Karpas-422 (cell line): ENCODE results near the gene MTHFD1. TPM values are rescaled to one million over a fixed set of nuclear protein-coding genes. Genes with fewer than 3 reads are reported as not detected.
"Not testable (repeated sequence)": the region's sequence is repeated elsewhere in the genome, so short reads cannot be mapped to it uniquely, and the experiment has no call there.

Experiments
- DNase-seq: peaks from one replicate; pipeline ENCODE4 v3.0.0-alpha.2; 2015
- H2AFZ ChIP-seq: fragments of 200-600 bp; sonication (generic); 2 replicates; pipeline ENCODE4 v1.6.1; 2014; ENCODE audit warnings: antibody characterized with exemption, low read length, mixed read lengths
- H3K27ac ChIP-seq: fragments of 200-600 bp; sonication (generic); 2 replicates; pipeline ENCODE4 v1.5.1; 2014; ENCODE audit warnings: mild to moderate bottlenecking, low read length, moderate library complexity
- H3K27me3 ChIP-seq: fragments of 200-600 bp; sonication (generic); 2 replicates; pipeline ENCODE4 v1.6.1; 2014; ENCODE audit warnings: low read length, mixed read lengths
- H3K36me3 ChIP-seq: fragments of 200-600 bp; sonication (generic); 2 replicates; pipeline ENCODE4 v1.6.1; 2014; ENCODE audit warnings: low read length, mixed read lengths; ENCODE audit not compliant: insufficient read depth
- H3K4me1 ChIP-seq: fragments of 200-600 bp; sonication (generic); 2 replicates; pipeline ENCODE4 v1.6.1; 2014; ENCODE audit warnings: mild to moderate bottlenecking, low read length, mixed read lengths
- H3K4me2 ChIP-seq: fragments of 200-600 bp; sonication (generic); 2 replicates; pipeline ENCODE4 v1.6.1; 2014; ENCODE audit warnings: low read length, low read depth, mild to moderate bottlenecking; ENCODE audit not compliant: poor library complexity, severe bottlenecking
- H3K4me3 ChIP-seq: fragments of 200-600 bp; sonication (generic); 2 replicates; pipeline ENCODE4 v1.5.1; 2014; ENCODE audit warnings: mild to moderate bottlenecking, antibody characterized with exemption, low read length, mixed read lengths
- H3K79me2 ChIP-seq: fragments of 200-600 bp; sonication (generic); 2 replicates; pipeline ENCODE4 v1.6.1; 2014; ENCODE audit warnings: mild to moderate bottlenecking, low read length, mixed read lengths
- H3K9ac ChIP-seq: fragments of 200-600 bp; sonication (generic); 2 replicates; pipeline ENCODE4 v1.6.0; 2014; ENCODE audit warnings: low read length
- H3K9me2 ChIP-seq: fragments of 200-600 bp; sonication (generic), shearing (Covaris generic); replicated peaks from 2 replicates; pipeline ENCODE4 v1.6.0; 2014; ENCODE audit warnings: mild to moderate bottlenecking, low read length, moderate library complexity; ENCODE audit not compliant: insufficient read depth
- H3K9me3 ChIP-seq: fragments of 300-700, 200-600 bp; sonication (generic); 2 replicates; pipeline ENCODE4 v1.6.1; 2014; ENCODE audit warnings: low read length, mixed read lengths
- H4K20me1 ChIP-seq: fragments of 200-600 bp; sonication (generic); 2 replicates; pipeline ENCODE4 v1.6.1; 2014; ENCODE audit warnings: mild to moderate bottlenecking, antibody characterized with exemption, low read length, low read depth; ENCODE audit not compliant: insufficient read depth
- total RNA-seq: library from RNA; depleted of rRNA; stranded (reverse); fragments of >200 nt; shearing (Covaris generic); gene quantifications from 2 replicates; pipeline ENCODE4 v1.2.3, GENCODE V29; 2014; ENCODE audit warnings: low replicate concordance

Gene MTHFD1
- total RNA-seq, 1 experiment from 2014 or later, result 59.7 TPM

- H3K9me3 ChIP-seq, H3K9me2 ChIP-seq, H3K27ac ChIP-seq, H2AFZ ChIP-seq, H3K4me1 ChIP-seq, H4K20me1 ChIP-seq, H3K27me3 ChIP-seq, H3K4me2 ChIP-seq, H3K36me3 ChIP-seq, H3K9ac ChIP-seq, H3K79me2 ChIP-seq, H3K4me3 ChIP-seq, DNase-seq: not testable (repeated sequence)
These were observed 22.7 kb upstream of the MTHFD1 start for GRCh38 chr14:64365358-64365889.

GRCh38 chr14:64369201-64369600 is 19.0 kb upstream of the MTHFD1 start:
- no peaks in the 10 kb centered on the region for H3K9me2 ChIP-seq
- no peaks in the 10 kb centered on the region for H3K27me3 ChIP-seq
- no peak overlapping the region for H3K9ac ChIP-seq
- DNase-seq, result no peak
- H3K9me3 ChIP-seq, result no peaks in the 10 kb centered on the region
- H3K4me1 ChIP-seq, result no peaks in the 10 kb centered on the region
- no peak overlapping the region for H2AFZ ChIP-seq
- H3K27ac ChIP-seq, result no peak overlapping the region
- no peak overlapping the region for H3K4me2 ChIP-seq
- no peaks in the 10 kb centered on the region for H3K36me3 ChIP-seq
- H3K79me2 ChIP-seq, result no peaks in the 10 kb centered on the region
- no peak overlapping the region for H3K4me3 ChIP-seq
- H4K20me1 ChIP-seq, result no peaks in the 10 kb centered on the region

GRCh38 chr14:64387232-64387781 is 846 bp upstream of the MTHFD1 start:
- peak overlapping the region; percentile 95 for H3K4me2 ChIP-seq
- H3K27me3 ChIP-seq, result no peaks in the 10 kb centered on the region
- peak overlapping the region; percentile 60; the same call in 1 of the 2 replicates for H2AFZ ChIP-seq
- H3K4me3 ChIP-seq, result peak overlapping the region; percentile 79
- H3K27ac ChIP-seq, result peak overlapping the region; percentile 72
- H3K36me3 ChIP-seq, result peaks cover 21% of the 10 kb centered on the region
- H3K9ac ChIP-seq, result peak overlapping the region; percentile 81
- peaks cover 52% of the 10 kb centered on the region for H3K79me2 ChIP-seq
- no peaks in the 10 kb centered on the region for H3K9me2 ChIP-seq
- no peaks in the 10 kb centered on the region for H3K9me3 ChIP-seq
- no peak for DNase-seq
- H4K20me1 ChIP-seq, result peaks cover 5% of the 10 kb centered on the region; the same call in 1 of the 2 replicates
- H3K4me1 ChIP-seq, result peaks cover 45% of the 10 kb centered on the region

DNA sequence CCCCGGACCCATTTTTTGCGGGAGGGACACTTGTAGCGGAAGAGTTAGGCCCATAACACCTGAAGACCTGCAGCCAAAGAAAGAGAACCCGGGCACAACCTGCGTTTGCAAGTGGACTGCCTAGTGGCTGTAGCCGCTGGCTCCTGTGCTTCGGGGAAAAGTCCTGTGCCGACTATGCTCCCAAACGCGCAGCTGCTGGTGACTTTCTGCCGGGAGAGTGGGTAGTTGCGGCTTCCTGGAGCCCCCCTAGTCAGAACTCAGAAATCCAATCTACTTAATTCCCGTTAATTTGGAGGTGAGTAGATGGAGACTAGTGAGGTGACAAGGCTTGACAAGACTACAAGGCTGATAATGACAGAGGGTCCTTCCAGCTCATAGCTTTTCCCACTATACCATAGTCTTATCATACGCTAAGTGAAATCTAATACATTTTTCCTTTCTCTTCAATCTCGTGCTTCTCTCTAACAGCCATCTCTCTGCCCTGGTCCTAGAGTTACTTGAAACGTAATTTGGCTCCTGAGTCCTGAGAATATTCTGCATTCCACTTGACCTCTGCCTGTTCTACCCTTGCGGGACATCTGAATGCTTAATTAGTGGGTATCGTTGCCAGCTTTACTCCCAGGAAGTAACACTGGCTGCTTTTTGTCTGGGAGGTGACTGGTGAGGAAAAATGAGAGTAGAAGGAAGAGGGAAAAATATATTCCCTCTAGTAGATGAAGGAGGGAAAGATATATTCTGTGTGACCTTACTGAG is 556 bp downstream of the MTHFD1 start:
- H3K27me3 ChIP-seq, result no peaks in the 10 kb centered on the region
- peaks cover 56% of the 10 kb centered on the region for H3K4me1 ChIP-seq
- H2AFZ ChIP-seq, result peak overlapping the region; percentile 71
- H3K9me2 ChIP-seq, result no peaks in the 10 kb centered on the region
- H3K9me3 ChIP-seq, result no peaks in the 10 kb centered on the region
- peak; percentile 55 for DNase-seq
- peak overlapping the region; percentile 81 for H3K9ac ChIP-seq
- H3K36me3 ChIP-seq, result peaks cover 32% of the 10 kb centered on the region
- H3K27ac ChIP-seq, result peak overlapping the region; percentile 64
- peak overlapping the region; percentile 79 for H3K4me3 ChIP-seq
- peak overlapping the region; percentile 95 for H3K4me2 ChIP-seq
- H3K79me2 ChIP-seq, result peaks cover 66% of the 10 kb centered on the region
- peaks cover 5% of the 10 kb centered on the region; the same call in 1 of the 2 replicates for H4K20me1 ChIP-seq

DNA sequence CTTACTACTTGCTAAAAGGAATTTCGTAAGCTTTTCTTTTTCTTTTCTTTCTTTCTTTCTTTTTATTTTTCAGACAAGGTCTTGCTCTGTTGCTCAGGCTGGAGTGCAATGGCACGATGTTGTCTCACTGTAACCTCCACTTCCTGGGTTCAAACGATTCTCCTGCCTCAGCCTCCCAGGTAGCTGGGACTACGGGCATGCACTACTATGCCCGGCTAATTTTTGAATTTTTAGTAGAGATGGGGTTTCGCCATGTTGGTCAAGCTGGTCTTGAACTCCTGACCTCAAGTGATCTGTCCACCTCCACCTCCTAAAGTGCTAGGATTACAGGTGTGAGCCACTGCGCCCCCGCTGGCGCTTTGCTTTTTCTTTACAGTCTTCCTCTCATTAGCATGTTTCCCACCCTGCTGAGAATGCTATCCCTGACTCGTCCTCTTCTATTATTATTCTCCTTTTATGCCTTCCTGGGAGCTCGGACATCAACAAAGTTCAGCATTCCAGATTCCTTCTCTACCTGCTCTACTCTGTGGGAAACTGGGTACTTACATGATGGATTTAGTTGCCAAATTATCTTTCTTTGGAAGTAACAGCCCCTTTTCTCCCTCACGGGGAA is 3.1 kb downstream of the MTHFD1 start:
- no peak overlapping the region for H3K4me3 ChIP-seq
- no peak overlapping the region for H3K27ac ChIP-seq
- no peak overlapping the region for H3K9ac ChIP-seq
- DNase-seq, result no peak
- H2AFZ ChIP-seq, result no peak overlapping the region
- no peaks in the 10 kb centered on the region for H3K9me3 ChIP-seq
- peaks cover 48% of the 10 kb centered on the region for H3K4me1 ChIP-seq
- peaks cover 34% of the 10 kb centered on the region for H3K36me3 ChIP-seq
- H3K4me2 ChIP-seq, result peak overlapping the region; percentile 8
- peaks cover 91% of the 10 kb centered on the region for H3K79me2 ChIP-seq
- H4K20me1 ChIP-seq, result peaks cover 5% of the 10 kb centered on the region; the same call in 1 of the 2 replicates
- H3K9me2 ChIP-seq, result no peaks in the 10 kb centered on the region
- H3K27me3 ChIP-seq, result no peaks in the 10 kb centered on the region

DNA sequence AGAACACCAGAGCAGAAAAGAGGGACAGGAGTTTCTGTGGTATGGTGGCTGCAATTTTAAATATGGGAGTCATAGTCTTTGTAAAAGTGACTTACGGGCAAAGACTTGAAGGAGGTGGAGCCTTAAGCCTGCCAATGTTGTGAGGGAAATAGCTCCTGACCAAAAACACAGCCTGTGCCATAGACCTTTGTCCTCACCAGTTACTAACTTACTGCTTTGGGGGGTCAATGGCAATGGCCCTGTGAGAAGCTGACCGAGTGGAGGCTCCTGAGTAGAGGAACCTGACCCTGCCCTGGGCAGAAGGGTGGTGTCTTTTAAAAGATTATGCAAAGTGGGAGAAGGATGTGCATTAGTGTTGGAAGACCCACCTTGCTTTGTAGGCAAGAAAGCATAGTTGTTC is 3.8 kb downstream of the MTHFD1 start:
- Histone ChIP-seq H3K4me1 (peaks cover 41% of the 10 kb centered on the region), H3K9me2 (no peaks in the 10 kb centered on the region), H3K79me2 (peaks cover 92% of the 10 kb centered on the region), H3K4me2 (peak overlapping the region; percentile 8), H3K27ac (no peak overlapping the region), H3K4me3 (no peak overlapping the region), H3K36me3 (peaks cover 34% of the 10 kb centered on the region), H4K20me1 (peaks cover 5% of the 10 kb centered on the region; the same call in 1 of the 2 replicates), H3K27me3 (no peaks in the 10 kb centered on the region), H3K9ac (no peak overlapping the region), H3K9me3 (no peaks in the 10 kb centered on the region), H2AFZ (no peak overlapping the region)
- no peak for DNase-seq

- not testable (repeated sequence) for H3K4me2 ChIP-seq, H3K9me3 ChIP-seq, H3K9me2 ChIP-seq, H3K4me3 ChIP-seq, H2AFZ ChIP-seq, DNase-seq, H4K20me1 ChIP-seq, H3K27me3 ChIP-seq, H3K9ac ChIP-seq
- Histone ChIP-seq H3K27ac (0 out of 2 replicates have a peak overlapping the region, but pooled peaks have one; percentile 3), H3K36me3 (peaks cover 40% of the 10 kb centered on the region), H3K4me1 (peaks cover 36% of the 10 kb centered on the region), H3K79me2 (peaks cover 97% of the 10 kb centered on the region)
These were observed 5.1 kb downstream of the MTHFD1 start for GRCh38 chr14:64393189-64393726.

DNA sequence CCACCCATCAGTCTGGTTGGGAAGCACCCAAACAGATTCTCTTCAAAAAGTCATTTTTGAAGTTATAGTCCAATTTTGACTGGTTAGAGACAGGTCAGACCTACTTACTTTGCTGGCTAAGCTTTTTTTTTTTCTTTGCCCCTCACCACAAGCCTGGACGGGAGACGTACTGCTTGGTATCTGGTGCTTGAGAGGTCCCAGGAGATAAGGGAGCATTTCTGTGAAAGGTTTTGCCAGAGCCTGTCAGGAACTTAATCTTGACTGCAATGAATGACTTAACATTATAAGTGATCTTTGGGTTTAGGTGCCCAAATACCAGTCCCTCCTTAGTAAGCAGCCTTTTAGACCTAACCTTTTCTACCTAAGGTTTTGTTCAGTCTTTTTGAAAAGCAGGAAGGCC is 6.3 kb downstream of the MTHFD1 start:
- H3K4me2 ChIP-seq, result no peak overlapping the region
- H2AFZ ChIP-seq, result no peak overlapping the region
- peaks cover 5% of the 10 kb centered on the region; the same call in 1 of the 2 replicates for H4K20me1 ChIP-seq
- no peak overlapping the region for H3K9ac ChIP-seq
- DNase-seq, result no peak
- no peak overlapping the region for H3K27ac ChIP-seq
- H3K79me2 ChIP-seq, result peaks cover 96% of the 10 kb centered on the region
- peaks cover 40% of the 10 kb centered on the region for H3K36me3 ChIP-seq
- H3K9me3 ChIP-seq, result no peaks in the 10 kb centered on the region
- H3K4me3 ChIP-seq, result no peak overlapping the region
- no peaks in the 10 kb centered on the region for H3K9me2 ChIP-seq
- peaks cover 35% of the 10 kb centered on the region for H3K4me1 ChIP-seq
- H3K27me3 ChIP-seq, result no peaks in the 10 kb centered on the region
